Measurements from ENCODE around the gene TUBA1C.
"Not testable (repeated sequence)": the region's sequence is repeated elsewhere in the genome, so short reads cannot be mapped to it uniquely, and the experiment has no call there.

TUBA1C gene

DNA sequence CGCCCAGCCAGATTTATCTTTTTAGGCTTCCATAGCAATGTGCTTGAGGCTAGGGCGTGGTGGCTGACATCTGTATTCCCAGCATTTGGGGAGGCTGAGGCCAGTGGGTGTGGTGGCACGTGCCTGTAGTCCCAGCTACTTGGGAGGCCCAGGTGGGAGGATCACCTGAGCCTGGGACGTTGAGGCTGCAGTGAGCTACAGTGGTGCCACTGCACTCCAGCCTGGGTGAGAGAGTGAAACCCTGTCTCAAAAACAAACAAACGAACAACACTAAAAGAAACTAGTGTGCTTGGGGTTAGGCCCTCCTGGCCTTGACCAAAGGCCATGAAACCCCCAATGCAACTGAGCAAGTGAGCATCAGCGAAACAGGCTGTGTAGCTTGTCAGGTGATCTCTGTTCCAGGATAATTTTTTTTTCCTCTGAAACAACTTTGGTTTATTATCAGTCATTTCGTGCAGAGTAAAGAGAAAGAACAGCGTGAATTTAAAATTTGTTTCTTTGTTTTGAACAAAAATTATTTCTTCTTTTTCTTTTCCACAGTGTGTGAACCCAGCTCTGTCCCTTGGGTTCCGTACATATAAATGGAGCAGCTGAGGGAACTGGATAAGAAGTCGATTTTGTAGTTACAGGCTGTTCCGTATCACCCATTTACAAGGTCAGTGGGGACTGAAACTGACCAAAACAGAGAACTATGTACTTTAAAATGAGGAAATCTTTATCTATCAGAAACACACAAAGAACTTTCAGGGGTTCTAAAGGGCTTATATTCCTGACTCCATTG lies 8.8 kb upstream of the TUBA1C start:
- no peak for DNase-seq (ENCODE audit: low read depth)

- not testable (repeated sequence) for DNase-seq (ENCODE audit: low read depth)
Measured at GRCh38 chr12:49257508-49258184, 7.2 kb upstream of the TUBA1C start.

- no peak for DNase-seq (ENCODE audit: low read depth)
Measured at GRCh38 chr12:49259452-49259851, 5.4 kb upstream of the TUBA1C start.

GRCh38 chr12:49260166-49260565 lies 4.7 kb upstream of the TUBA1C start:
- no peak for DNase-seq (ENCODE audit: low read depth)

DNA sequence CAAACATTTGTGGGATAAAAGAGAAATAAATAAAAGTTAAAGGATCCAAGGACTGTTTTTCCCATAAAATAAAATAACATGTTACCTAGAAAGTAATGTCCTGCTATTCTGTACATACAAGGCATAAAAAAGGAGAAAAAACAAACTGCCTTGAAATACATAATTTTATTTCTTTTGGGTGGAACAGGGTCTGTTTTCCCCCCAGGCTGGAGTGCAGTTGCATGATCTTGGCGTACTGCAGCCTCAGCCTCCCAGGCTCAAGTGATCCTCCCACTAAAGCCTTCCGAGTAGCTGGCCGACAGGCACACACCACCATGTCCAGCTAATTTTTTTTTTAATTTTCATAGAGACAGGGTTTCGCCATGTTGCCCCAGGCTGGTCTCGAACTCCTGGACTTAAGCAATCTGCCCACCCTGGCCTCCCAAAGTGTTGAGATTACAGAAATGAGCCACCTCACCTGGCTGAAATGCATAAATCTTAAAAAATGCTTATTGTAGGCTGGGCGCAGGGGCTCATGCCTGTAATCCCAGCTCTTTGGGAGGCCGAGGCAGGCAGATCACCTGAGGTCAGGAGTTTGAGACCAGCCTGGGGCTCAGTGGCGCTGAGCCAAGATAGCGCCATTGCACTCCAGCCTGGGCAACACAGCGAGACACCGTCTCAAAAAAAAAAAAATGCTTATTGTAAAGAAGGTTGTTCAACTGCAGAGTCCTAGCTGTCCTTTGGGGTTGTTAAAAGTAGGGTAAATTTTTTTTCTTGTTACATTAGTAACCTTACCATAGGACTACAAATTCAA lies 4.1 kb upstream of the TUBA1C start:
- no peak for DNase-seq (ENCODE audit: low read depth)

DNA sequence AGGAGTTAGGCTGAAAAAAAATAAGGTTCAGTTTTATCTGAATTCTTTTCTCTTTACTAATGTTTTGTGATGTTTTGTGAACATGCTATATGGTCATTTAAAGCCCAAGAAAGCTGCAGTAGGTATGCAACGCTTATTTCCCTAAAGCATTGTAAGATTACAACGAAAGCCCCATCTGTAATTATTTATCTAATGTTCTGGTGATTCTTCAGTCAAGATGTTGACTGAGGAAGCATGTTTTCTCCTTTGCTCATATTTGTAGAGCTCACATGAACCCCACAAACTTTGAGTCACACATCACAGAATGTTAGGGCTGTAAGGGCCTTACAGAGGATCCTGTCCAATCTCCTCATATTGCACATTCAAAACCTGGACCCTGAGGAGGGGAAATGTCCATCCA lies 3.2 kb upstream of the TUBA1C start:
- no peak for DNase-seq (ENCODE audit: low read depth)

GRCh38 chr12:49263400-49263763 lies 1.5 kb upstream of the TUBA1C start:
- DNase-seq (ENCODE audit: low read depth): no peak

DNA sequence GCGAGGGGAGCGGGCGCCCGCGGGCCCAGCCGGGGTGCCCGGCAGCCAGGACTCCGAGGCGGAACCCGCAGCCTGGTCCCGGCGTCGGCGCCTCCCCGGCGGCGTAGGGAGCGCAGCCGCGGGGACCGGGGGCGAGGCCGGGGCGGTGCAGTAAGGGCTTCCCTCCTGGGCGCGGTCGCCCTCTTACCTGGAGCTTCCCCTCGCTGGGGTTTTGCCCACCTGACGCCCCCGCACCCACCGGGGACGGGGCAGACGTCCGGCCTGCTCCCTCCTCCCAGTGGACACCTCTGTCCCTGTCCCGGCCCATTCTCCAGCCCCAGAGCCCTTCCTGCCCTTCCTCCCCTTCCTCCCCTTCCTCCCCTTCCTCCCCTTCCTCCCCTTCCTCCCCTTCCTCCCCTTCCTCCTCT lies 413 bp upstream of the TUBA1C start:
- DNase-seq (ENCODE audit: low read depth): no peak

DNA sequence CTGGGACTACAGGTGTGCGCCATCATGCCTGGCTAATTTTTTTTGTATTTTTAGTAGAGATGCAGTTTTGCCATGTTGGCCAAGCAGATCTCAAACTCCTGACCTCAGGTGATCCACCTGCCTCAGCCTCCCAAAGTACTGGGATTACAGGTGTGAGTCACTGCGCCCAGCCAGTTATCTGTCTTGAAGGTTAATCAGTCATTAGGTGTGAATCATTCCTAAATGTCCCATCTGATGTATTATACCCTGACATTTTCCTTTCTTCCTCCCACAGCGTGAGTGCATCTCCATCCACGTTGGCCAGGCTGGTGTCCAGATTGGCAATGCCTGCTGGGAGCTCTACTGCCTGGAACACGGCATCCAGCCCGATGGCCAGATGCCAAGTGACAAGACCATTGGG lies 4.3 kb downstream of the TUBA1C start:
- DNase-seq (ENCODE audit: low read depth): not testable (repeated sequence)

DNA sequence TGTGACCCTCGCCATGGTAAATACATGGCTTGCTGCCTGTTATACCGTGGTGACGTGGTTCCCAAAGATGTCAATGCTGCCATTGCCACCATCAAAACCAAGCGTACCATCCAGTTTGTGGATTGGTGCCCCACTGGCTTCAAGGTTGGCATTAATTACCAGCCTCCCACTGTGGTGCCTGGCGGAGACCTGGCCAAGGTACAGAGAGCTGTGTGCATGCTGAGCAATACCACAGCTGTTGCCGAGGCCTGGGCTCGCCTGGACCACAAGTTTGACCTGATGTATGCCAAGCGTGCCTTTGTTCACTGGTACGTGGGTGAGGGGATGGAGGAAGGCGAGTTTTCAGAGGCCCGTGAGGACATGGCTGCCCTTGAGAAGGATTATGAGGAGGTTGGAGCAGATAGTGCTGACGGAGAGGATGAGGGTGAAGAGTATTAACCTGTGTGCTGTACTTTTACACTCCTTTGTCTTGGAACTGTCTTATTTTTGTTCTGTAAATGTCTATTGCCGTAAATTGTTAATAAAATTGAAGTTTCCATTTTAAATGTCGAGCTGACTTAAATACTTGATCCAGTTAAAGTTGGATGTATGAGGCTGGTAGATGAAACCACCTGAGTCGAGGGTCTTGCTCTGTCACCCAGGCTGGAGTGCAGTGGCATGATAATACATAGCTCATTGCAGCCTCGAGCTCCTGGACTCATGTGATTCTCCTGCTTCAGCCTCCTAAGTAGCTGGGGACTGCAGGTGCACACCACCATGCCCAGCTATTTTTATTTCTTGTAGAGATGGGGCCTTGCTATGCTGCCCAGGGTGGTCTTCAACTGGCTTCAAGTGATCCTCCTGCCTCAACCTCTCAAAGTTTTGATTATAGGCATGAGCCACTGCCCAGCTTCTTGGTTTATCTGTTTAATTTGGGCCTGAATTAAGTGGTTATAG lies 8.2 kb downstream of the TUBA1C start:
- no peak for DNase-seq (ENCODE audit: low read depth)

DNA sequence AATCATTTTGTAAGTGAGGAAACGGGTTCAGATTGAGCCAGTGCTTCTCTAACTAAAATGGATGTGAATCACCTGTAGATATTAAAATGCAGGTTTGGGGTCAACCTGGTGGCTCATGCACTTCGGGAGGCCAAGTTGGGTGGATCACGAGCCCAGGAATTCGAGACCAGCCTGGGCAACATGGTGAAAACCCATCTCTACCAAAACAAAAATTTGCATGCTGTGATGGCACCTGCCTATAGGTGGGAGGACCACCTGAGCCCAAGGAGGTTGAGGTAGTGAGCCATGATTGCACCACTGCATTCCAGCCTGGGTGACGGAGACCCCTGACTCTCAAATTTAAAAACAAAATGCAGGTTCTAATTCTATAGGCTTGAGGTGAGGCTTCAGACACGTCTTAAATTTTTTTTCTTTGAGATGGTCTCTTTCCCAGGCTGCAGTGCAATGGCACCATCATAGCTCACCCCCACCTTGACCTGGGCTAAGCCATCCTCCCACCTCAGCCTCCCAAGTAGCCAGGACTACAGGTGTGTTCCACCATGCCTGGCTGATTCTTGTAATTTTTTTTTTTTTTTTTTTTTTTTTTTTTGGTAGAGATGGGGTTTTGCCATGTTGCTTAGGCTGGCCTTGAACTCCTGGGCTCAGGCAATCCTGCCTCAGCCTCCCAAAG lies 9.0 kb downstream of the TUBA1C start:
- DNase-seq (ENCODE audit: low read depth): no peak

DNA sequence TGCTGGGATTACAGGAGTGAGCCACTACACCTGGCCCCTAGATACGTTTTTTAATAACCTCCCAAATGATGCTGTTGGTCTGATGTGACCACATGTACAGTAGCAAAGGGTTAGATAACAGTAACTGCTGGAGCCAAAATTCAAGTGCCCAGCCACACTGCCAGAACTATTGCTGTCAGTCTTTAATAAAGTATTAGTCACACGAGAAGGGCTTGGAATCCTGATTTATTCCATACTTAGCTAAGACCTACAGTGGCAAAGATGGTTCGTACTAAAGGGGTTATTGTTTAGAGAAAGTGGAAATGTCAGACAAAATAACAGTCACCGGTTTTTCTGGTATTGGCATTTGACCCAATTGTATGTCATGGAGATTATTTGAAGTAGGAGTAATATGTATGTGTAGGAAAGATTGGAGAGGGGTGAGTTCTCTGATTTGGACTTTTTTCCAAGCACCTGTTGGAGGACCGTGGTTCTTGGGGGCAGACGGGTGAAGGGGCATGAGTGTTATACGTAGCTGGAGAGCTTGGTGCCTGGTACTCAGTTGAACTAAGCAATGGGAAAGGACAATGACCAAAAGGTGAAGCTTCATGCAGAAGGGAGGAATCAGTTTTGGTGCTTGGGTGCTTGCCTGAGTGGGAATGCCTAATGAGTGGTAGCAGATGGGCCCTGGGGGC lies 9.7 kb downstream of the TUBA1C start:
- no peak for DNase-seq (ENCODE audit: low read depth)

GRCh38 chr12:49276304-49277290 lies 11.7 kb downstream of the TUBA1C start:
- no peak for DNase-seq (ENCODE audit: low read depth)

DNA sequence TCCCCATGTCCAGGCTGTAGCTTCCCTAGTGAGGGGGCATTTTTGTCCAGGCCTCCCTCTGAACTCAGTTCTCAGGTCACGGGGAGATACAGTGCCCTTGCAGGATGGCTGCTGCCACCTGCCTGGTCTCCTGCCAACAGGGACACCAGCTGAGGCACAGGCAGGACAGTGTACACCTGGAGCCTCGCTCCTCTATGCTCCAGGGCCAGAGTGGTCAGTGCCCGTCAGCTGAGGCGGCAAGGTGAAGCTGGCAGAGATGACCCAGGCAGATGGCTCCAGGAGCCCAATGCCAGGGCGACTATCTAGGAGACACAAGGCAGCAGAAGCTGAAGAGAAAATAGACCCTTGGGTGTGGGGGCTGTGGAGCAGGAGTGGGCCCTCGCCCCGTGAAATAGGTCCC lies 12.6 kb downstream of the TUBA1C start:
- DNase-seq (ENCODE audit: low read depth): no peak

DNA sequence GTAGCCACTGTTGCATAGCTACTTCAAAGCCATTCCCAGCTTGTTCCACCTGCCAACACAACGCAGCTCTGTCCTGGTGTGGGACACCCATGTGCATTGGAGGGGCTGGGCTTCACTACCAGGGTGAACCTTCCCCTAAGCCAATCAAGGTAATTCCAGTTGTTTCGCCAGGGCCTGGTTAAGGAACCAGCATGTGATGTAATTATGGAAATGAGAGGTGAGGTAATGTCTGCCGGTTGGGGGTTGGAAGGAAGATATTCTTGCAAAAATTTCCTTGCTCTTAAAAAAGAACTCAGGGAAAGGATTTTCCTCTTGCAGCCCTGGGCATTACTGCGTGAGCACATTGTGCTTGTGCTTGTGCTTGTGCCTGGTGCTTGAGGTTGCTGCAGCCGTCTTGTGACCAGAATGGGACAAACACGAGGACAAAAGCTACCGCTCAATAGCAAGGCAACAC lies 14.9 kb downstream of the TUBA1C start:
- no peak for DNase-seq (ENCODE audit: low read depth)

- not testable (repeated sequence) for DNase-seq (ENCODE audit: low read depth)
Measured at GRCh38 chr12:49280545-49280944, 15.7 kb downstream of the TUBA1C start.

DNA sequence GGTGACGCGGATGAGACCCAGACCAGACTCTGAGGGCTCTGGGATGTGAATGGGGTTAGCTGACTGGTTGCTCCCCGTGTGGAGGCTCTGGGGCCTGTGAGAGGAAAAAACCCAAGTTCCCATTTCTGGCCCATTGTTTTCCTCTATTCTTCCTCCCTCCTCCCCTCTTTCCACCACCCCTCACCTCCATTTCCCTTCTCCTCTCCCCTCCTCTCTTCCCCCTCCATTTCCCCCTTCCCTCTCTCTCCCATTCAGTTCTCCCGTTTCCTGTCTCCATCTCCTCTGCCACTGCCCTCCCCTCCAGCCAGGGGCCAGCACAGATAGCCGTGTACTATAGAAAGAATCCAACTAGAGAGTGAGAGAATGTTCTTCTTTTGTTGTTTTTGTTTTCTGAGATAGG lies 17.4 kb downstream of the TUBA1C start:
- DNase-seq (ENCODE audit: low read depth): no peak

GRCh38 chr12:49282740-49283375 lies 18.0 kb downstream of the TUBA1C start:
- DNase-seq (ENCODE audit: low read depth): not testable (repeated sequence)
